GM21825 (cell line): ENCODE measurements around the gene TTC27.

ENCODE experiments used
- ATAC-seq: cut with Tn5 transposase; IDR thresholded peaks from one replicate; pipeline ENCODE4 v1.9.1; 2021; ENCODE audit warnings: mild to moderate bottlenecking, moderate library complexity; ENCODE audit not compliant: unreplicated experiment

Gene TTC27

GRCh38 chr2:32802877-32803276 is 175.0 kb downstream of the TTC27 start:
- ATAC-seq, result no peak

GRCh38 chr2:32804205-32804604 is 176.4 kb downstream of the TTC27 start:
- no peak for ATAC-seq

DNA sequence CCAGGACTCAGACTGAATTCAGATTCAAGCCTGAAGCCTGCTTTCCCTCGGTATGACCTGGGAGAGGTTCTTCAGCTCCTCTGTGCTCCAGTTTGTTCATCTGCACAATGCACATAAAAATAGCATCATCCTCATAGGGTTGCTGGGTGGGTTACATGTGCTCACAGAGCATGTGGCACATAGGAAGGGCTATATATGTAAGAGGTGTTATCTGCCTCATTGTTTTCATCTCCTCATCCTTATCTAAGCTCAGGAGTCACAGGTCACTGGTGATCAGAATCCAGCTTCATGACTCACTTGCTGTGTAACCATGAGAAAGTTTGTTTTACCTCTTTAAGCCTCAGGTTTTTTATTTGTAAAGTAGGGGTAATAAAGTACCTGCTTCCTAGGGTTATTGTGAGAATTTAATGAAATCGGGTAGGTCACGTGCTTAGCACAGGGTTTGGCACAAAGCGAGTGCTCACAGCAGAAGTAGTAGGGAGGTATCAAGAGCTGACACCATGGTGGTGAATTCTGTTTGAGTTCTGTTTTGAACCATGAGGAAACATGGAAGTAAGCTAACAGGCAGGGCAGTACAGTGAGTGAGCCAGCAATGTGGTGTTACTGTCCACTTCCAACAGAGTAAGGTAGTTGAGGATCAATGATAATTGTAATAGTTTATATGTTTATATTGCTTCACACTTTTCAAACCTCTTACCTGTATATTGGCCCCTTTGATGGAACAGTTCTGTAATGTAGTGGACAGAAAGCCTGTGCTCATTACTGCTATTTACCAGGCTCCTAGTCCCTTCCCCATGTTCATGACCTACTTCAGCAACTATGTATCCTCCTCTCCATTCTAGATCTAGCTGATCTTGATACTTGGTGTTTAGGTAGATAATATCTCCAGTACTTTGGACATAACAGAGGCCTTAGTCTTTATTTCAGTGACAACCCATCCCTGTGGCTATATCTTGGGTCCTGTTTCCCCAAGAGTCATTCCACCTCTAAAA is 177.6 kb downstream of the TTC27 start:
- ATAC-seq, result no peak

DNA sequence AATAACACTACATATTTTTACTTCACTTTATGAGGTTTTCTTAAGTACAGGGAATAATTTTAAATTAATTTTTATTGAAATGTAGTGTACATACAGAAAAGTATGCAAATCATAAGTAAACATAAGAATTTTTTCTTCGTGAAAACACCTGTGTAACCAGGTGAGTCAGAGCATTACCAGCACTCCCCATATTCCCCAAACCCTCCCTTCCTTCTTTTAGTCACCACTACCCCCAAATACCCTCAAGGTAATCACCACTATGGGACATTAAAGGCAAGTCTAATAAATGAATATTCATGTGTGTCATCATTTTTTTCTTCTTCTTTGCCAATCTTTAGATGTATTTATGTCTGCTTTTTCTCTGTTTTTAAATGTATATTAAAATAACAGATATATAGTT is 179.0 kb downstream of the TTC27 start:
- no peak for ATAC-seq

GRCh38 chr2:32807662-32808061 is 179.8 kb downstream of the TTC27 start:
- ATAC-seq, result no peak

DNA sequence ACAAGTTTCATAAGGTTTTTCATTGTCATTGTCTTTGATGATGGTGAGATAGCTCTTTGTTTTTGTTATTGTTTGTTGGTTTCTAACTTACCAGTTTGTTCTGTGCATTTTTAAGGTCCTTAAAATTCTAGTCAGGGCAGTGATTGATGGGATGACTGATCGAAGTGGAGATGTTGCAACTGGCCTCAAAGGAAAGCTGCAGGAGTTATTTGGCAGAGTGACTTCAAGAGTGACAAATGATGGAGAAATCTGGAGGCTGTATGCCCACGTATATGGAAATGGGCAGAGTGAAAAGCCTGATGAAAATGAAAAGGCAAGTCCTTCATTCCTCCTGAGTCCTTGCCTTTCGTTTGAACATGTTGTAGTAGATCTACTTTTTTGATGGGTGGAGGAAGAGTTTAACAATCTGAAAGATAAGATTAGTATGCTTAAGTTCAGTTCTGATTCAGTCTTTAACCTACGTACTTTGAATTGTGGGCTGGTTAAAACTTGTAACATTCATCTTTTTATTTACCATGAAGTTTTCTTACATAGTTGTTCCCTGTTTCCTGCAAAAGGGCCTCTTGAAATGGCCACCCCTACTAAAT is 183.2 kb downstream of the TTC27 start:
- ATAC-seq, result no peak

GRCh38 chr2:32811696-32812095 is 183.8 kb downstream of the TTC27 start:
- no peak for ATAC-seq

GRCh38 chr2:32812316-32812715 is 184.5 kb downstream of the TTC27 start:
- no peak for ATAC-seq

GRCh38 chr2:32820088-32820487 is 192.2 kb downstream of the TTC27 start:
- ATAC-seq, result no peak

GRCh38 chr2:32820701-32821100 is 192.9 kb downstream of the TTC27 start:
- no peak for ATAC-seq

- ATAC-seq, result no peak
Observed at GRCh38 chr2:32824070-32824809, 196.4 kb downstream of the TTC27 start.

GRCh38 chr2:32825291-32825712 is 197.5 kb downstream of the TTC27 start:
- no peak for ATAC-seq

DNA sequence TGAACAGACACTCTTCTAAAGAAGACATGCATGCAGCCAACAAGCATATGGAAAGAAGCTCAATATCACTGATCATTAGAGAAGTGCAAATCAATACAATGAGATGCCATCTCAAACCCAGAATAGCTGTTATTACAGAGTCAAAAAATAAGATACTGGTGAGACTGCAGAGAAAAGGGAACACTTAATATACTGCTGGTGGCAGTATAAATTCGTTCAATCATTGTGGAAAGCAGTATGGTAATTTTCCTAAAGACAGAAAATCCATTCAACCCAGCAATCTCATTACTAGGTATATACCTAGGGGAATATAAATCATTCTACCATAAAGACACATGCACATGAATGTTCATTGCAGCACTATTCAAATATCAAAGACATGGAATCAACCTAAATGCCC is 202.3 kb downstream of the TTC27 start:
- no peak for ATAC-seq

DNA sequence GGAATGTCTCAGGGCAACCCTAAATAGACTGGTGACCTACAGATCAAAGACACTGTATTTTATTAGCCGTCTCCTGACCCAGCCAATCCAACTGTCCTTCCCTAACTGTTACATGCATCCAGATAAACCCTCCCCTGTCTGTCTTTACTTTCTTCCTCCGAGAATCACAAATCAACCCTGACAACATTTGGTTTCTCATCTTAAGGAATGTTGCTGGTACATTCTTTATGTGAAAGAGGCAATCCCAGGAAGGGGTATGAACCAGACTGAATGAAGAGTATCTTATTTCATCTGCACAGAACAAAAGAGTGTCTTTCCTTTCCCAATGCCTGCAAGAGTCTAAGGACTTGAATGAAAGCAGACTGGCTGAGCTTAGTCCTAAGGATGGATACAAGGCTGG is 205.0 kb downstream of the TTC27 start:
- no peak for ATAC-seq

GRCh38 chr2:32833709-32834108 is 205.9 kb downstream of the TTC27 start:
- no peak for ATAC-seq

DNA sequence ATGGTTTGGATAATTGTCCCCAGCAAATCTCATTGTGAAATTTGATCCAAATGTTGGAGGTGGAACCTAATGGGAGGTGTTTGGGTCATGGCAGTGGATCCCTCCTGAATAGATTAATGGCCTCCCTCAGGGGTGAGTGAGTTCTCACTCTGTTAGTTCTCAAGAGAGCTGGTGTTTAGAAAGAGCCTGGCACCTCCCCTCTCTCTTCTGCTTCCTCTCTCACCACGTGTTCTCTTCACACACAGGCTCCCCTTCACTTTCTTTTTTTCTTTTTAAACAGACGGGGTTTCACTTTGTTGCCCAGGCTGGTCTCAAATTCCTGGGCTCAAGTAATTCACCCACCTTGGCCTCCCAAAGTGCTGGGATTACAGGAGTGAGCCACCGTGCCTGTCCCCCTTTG is 207.3 kb downstream of the TTC27 start:
- no peak for ATAC-seq

DNA sequence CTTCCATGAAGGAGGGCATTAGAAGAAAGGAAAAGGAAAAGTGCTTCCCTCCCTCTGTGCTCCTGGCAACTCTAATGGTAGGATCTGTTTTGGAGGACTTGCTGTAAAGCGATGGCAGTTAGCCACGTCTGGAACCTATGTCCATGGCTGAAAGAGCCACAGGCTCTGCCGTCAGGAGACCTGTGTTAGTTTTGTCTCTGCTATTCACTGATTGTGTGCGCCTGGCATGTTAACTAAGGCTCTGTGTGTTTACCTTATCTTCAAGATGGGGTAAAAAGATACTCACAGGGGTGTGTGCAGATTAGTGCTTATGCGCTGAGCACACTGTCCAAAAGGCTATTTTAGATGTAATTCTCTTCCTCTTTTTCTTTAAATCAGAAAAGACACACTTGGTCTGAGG is 209.1 kb downstream of the TTC27 start:
- ATAC-seq, result no peak

DNA sequence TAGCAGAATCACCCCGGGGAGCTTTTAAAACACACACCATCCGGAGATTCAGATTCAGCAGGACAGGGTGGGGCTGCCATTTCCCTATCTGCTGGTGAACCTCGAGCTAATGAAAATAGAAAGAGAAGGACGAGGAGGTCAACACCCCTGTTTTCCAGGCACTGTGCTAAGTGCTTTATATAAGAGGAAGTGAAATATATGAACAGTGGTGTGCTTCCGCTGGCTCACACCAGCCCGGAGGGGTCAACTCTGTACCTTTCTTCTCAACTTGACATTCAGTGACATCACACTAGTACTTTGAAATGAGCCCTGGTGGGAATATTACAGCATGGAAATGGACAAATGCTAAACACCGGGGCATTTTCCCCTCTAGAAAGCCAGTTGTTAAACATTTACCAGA is 210.6 kb downstream of the TTC27 start:
- peak; percentile 83 for ATAC-seq

DNA sequence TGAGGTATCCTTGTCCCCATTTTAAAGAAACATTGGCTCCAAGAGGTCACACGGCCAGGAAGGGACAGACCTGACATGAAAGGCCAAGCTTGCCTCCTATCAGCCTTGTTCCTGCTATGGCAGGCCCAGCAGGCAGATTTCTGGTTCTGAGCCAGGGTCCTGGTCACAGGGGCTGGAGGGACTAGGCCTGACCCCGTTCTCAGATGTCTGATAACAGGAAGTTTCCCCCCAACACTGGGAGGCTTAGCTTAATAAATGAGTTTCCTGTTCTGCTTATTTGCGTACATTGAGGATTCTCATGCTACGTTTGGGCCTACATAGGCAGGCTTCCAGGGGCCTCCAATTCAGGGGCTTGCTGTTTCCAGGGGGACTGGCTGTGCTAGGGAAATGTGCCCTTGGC is 211.1 kb downstream of the TTC27 start:
- ATAC-seq, result no peak

GRCh38 chr2:32841931-32842898 is 214.4 kb downstream of the TTC27 start:
- no peak for ATAC-seq
